Activated CD8-positive, alpha-beta T cell treated with anti-CD3 and anti-CD28 coated beads, Interleukin-2, amount 10 ng/mL, durations not matched to agents 7 days and 5 days (primary cell): ENCODE data around the gene SNRPD1. TPM values are rescaled to one million over a fixed set of nuclear protein-coding genes. Genes with fewer than 3 reads are reported as not detected.
A peak's percentile ranks its signal among the peaks of the same experiment; 100 is the strongest.
"Not testable (repeated sequence)": the region's sequence is repeated elsewhere in the genome, so short reads cannot be mapped to it uniquely, and the experiment has no call there.

Experiments used
- ATAC-seq: fragments of 150-1000 bp; cut with Tn5 transposase; one replicate; pipeline ENCODE4 v1.10.0; 2021; ENCODE audit warnings: moderate library complexity
- CTCF ChIA-PET: fragments of 350-600 bp; sonication (Branson Sonifier 250); formaldehyde crosslinking; loops from one replicate; lab custom pipeline; 2021; ENCODE audit warnings: antibody characterized with exemption; lab: Charles Lee
- POLR2A ChIA-PET: fragments of 350-600 bp; sonication (Branson Sonifier 250); formaldehyde crosslinking; loops from one replicate; lab custom pipeline; 2021; ENCODE audit warnings: antibody characterized with exemption; lab: Charles Lee
- DNase-seq: peaks from one replicate; pipeline ENCODE4 v3.0.0-alpha.2; 2020
- H3K27ac Mint-ChIP-seq: one replicate; pipeline ENCODE4 v1.8.0; 2021; ENCODE audit warnings: mild to moderate bottlenecking, mixed read lengths
- H3K27me3 Mint-ChIP-seq: one replicate; pipeline ENCODE4 v1.8.0; 2021; ENCODE audit warnings: low read depth, mixed read lengths
- H3K36me3 Mint-ChIP-seq: one replicate; pipeline ENCODE4 v1.8.0; 2021; ENCODE audit warnings: low read depth, mixed read lengths
- H3K4me1 Mint-ChIP-seq: one replicate; pipeline ENCODE4 v1.8.0; 2021; ENCODE audit warnings: low read depth, mixed read lengths
- H3K4me3 Mint-ChIP-seq: one replicate; pipeline ENCODE4 v1.8.0; 2021; ENCODE audit warnings: mild to moderate bottlenecking, mixed read lengths
- H3K9me3 Mint-ChIP-seq: one replicate; pipeline ENCODE4 v1.8.0; 2022; ENCODE audit warnings: mixed read lengths; ENCODE audit not compliant: insufficient read depth
- total RNA-seq, 2 experiments: library from RNA; stranded (reverse); gene quantifications; one replicate each; pipeline ENCODE4 v1.2.3, GENCODE V29; 2021

The SNRPD1 gene
- 100 to 1,000 TPM; 102 to 114 TPM for total RNA-seq

DNA sequence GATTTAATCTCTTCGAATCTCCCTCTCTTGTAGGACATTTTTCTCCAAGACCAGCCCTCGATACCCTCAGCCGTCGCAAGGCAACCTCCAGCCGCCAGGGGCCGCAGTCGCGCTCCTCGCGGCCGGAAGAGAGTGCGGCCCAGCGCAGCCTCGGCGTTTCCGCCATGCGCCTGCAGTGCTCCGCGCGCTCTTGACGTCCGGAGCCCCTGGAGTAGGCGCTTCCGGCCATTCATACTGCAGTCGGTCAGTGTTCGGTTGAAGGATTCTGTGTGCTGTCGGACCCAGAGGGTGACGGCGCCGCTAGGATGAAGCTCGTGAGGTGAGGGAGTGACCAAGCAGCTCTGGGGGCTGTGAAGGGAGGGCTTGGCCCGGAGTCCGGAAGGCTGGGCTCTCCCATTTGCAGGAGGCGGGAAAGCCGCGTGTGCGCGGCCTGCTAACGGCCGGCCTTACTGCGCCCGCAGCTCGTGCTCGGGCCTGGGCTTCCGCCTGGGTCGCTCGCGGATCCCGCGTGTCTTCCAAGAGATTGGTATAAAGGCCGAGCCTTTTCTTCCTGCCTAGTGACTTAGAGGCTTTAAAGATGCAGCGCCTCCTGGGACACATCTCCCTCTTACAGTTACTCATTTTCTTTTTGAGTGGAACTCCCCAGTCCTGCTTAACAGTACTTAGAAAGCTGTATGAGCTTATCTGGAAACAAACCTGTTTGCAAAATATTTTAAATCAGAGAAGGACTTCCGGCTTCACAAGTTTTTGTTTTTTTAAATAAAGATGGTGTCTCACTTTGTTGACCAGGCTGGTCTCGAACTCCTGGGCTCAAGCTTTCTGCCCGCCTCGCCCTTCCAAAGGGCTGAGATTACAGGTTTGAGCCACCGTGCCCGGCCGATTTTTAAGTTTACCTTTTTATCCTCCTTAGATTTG, at the start of gene SNRPD1:
Gene SNRPD1 (plus strand): TSS at position 190 of the 915 bp plus-strand sequence. CDS start 116 bp downstream, at position 306.
- H3K27ac Mint-ChIP-seq = peak within 1 kb of the TSS; percentile 100
- H3K27me3 Mint-ChIP-seq = peaks cover 2% of the 10 kb centered on the region
- peaks cover 33% of the 10 kb centered on the region for H3K4me1 Mint-ChIP-seq
- no peaks in the 10 kb centered on the region for H3K9me3 Mint-ChIP-seq
- CTCF ChIA-PET = interaction anchor here (0.8 to 7.9 kb wide), 12 partner anchors 10 to 131 kb away, joined by 3 to 171 read pairs (median 4); partner anchors contain the start of gene ESCO1
- peaks cover 39% of the 10 kb centered on the region for H3K36me3 Mint-ChIP-seq
- H3K4me3 Mint-ChIP-seq = peak within 1 kb of the TSS; percentile 100
- DNase-seq = peak; percentile 91
- ATAC-seq = peak; percentile 97
- POLR2A ChIA-PET = interaction anchor here (0.5 to 4.9 kb wide), 15 partner anchors 7 to 130 kb away, joined by 3 to 85 read pairs (median 4); partner anchors contain the start of genes ABHD3, ESCO1 and MIB1

GRCh38 chr18:21571772-21572171, 40.3 kb upstream of the SNRPD1 start:
- peaks cover 47% of the 10 kb centered on the region for H3K36me3 Mint-ChIP-seq
- H3K4me1 Mint-ChIP-seq = no peaks in the 10 kb centered on the region
- H3K9me3 Mint-ChIP-seq = no peaks in the 10 kb centered on the region
- no peak overlapping the region for H3K27ac Mint-ChIP-seq
- ATAC-seq (no peak), DNase-seq (no peak)
- ChIA-PET CTCF (no interaction called here), POLR2A (no interaction called here)
- no peaks in the 10 kb centered on the region for H3K27me3 Mint-ChIP-seq
- H3K4me3 Mint-ChIP-seq = no peak overlapping the region

- Mint-ChIP-seq H3K27ac (no peak overlapping the region), H3K4me1 (no peaks in the 10 kb centered on the region), H3K9me3 (no peaks in the 10 kb centered on the region), H3K4me3 (no peak overlapping the region), H3K36me3 (peaks cover 53% of the 10 kb centered on the region), H3K27me3 (no peaks in the 10 kb centered on the region)
- ATAC-seq = no peak
- ChIA-PET CTCF (interaction anchor here (1.5 kb wide), 1 partner anchor 24 kb away, joined by 3 read pairs; no protein-coding TSS in a partner anchor), POLR2A (no interaction called here)
- no peak for DNase-seq
Observed at GRCh38 chr18:21575656-21576055, 36.5 kb upstream of the SNRPD1 start.

GRCh38 chr18:21584391-21584790, 27.7 kb upstream of the SNRPD1 start:
- DNase-seq (no peak), ATAC-seq (no peak)
- Mint-ChIP-seq H3K27me3 (no peaks in the 10 kb centered on the region), H3K27ac (no peak overlapping the region), H3K36me3 (peaks cover 11% of the 10 kb centered on the region), H3K4me1 (no peaks in the 10 kb centered on the region), H3K4me3 (no peak overlapping the region), H3K9me3 (no peaks in the 10 kb centered on the region)
- ChIA-PET CTCF (no interaction called here), POLR2A (no interaction called here)

DNA sequence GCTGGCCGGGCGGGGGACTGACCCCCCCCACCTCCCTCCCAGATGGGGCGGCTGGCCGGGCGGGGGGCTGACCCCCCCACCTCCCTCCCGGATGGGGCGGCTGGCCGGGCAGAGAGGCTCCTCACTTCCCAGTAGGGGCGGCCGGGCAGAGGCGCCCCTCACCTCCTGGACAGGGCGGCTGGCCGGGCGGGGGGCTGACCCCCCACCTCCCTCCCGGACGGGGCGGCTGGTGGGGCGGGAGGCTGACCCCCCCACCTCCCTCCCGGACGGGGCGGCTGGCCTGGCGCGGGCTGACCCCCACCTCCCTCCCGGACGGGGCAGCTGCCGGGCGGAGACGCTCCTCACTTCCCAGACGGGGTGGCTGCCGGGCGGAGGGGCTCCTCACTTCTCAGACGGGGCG, 19.8 kb upstream of the SNRPD1 start:
- CTCF ChIA-PET, H3K4me3 Mint-ChIP-seq, ATAC-seq, H3K27ac Mint-ChIP-seq, H3K27me3 Mint-ChIP-seq, DNase-seq, POLR2A ChIA-PET, H3K9me3 Mint-ChIP-seq: not testable (repeated sequence)
- peaks cover 10% of the 10 kb centered on the region for H3K4me1 Mint-ChIP-seq
- H3K36me3 Mint-ChIP-seq = peaks cover 31% of the 10 kb centered on the region

- Mint-ChIP-seq H3K4me1 (peaks cover 18% of the 10 kb centered on the region), H3K4me3 (no peak overlapping the region), H3K36me3 (peaks cover 27% of the 10 kb centered on the region), H3K27me3 (no peaks in the 10 kb centered on the region), H3K27ac (no peak overlapping the region), H3K9me3 (no peaks in the 10 kb centered on the region)
- POLR2A ChIA-PET = no interaction called here
- CTCF ChIA-PET = no interaction called here
- DNase-seq (no peak), ATAC-seq (peak; percentile 55)
Observed at GRCh38 chr18:21593540-21594257, 18.4 kb upstream of the SNRPD1 start.

- CTCF ChIA-PET = interaction anchor here (1.3 to 8.3 kb wide), 2 partner anchors 15 to 53 kb away, joined by 3 to 171 read pairs; partner anchors contain the start of gene SNRPD1
Observed at GRCh38 chr18:21597620-21598019, 14.5 kb upstream of the SNRPD1 start.

GRCh38 chr18:21598726-21599584, 13.2 kb upstream of the SNRPD1 start:
- Mint-ChIP-seq H3K27ac (peak overlapping the region; percentile 98), H3K36me3 (peaks cover 11% of the 10 kb centered on the region), H3K4me3 (peak overlapping the region; percentile 92), H3K9me3 (no peaks in the 10 kb centered on the region), H3K27me3 (no peaks in the 10 kb centered on the region), H3K4me1 (peaks cover 31% of the 10 kb centered on the region)
- DNase-seq (no peak), ATAC-seq (no peak)
- ChIA-PET CTCF (interaction anchor here (1.0 to 8.3 kb wide), 7 partner anchors 13 to 110 kb away, joined by 3 to 171 read pairs (median 4); partner anchors contain the start of genes ABHD3 and SNRPD1), POLR2A (interaction anchor here (1.5 to 2.8 kb wide), 5 partner anchors 13 to 487 kb away, joined by 3 to 85 read pairs (median 17); partner anchors contain the start of genes ABHD3, MIB1, ROCK1 and SNRPD1)

More at GRCh38 chr18:21597620-21598019, 14.5 kb upstream of the SNRPD1 start:
- ATAC-seq (no peak), DNase-seq (no peak)
- Mint-ChIP-seq H3K36me3 (peaks cover 16% of the 10 kb centered on the region), H3K4me3 (peak overlapping the region; percentile 12), H3K27ac (no peak overlapping the region), H3K27me3 (no peaks in the 10 kb centered on the region), H3K4me1 (peaks cover 36% of the 10 kb centered on the region), H3K9me3 (no peaks in the 10 kb centered on the region)
- POLR2A ChIA-PET = interaction anchor here (1.7 kb wide), 1 partner anchor 15 kb away, joined by 6 read pairs; the partner anchor contains the start of gene SNRPD1

GRCh38 chr18:21599585-21600525, 12.3 kb upstream of the SNRPD1 start:
- no peaks in the 10 kb centered on the region for H3K27me3 Mint-ChIP-seq
- H3K27ac Mint-ChIP-seq = peak overlapping the region; percentile 98
- ChIA-PET CTCF (interaction anchor here (0.6 to 8.3 kb wide), 34 partner anchors 10 to 419 kb away, joined by 3 to 171 read pairs (median 5); partner anchors contain the start of genes ABHD3, MIB1 and SNRPD1), POLR2A (interaction anchor here (0.7 to 2.8 kb wide), 14 partner anchors 9 to 1333 kb away, joined by 3 to 85 read pairs (median 4); partner anchors contain the start of genes ABHD3, MIB1, RBBP8 and ROCK1)
- H3K9me3 Mint-ChIP-seq = no peaks in the 10 kb centered on the region
- H3K4me1 Mint-ChIP-seq = peaks cover 32% of the 10 kb centered on the region
- H3K36me3 Mint-ChIP-seq = peaks cover 6% of the 10 kb centered on the region
- peak overlapping the region; percentile 92 for H3K4me3 Mint-ChIP-seq
- peak; percentile 39 for DNase-seq
- ATAC-seq = peak; percentile 68
